ENCODE results near the gene LIPC. TPM values are rescaled to one million over a fixed set of nuclear protein-coding genes. Genes with fewer than 3 reads are reported as not detected.

The LIPC gene
- total RNA-seq, 3 donors from 2014 or later, result 2.3 to 9.3 (median 3.4) TPM

DNA sequence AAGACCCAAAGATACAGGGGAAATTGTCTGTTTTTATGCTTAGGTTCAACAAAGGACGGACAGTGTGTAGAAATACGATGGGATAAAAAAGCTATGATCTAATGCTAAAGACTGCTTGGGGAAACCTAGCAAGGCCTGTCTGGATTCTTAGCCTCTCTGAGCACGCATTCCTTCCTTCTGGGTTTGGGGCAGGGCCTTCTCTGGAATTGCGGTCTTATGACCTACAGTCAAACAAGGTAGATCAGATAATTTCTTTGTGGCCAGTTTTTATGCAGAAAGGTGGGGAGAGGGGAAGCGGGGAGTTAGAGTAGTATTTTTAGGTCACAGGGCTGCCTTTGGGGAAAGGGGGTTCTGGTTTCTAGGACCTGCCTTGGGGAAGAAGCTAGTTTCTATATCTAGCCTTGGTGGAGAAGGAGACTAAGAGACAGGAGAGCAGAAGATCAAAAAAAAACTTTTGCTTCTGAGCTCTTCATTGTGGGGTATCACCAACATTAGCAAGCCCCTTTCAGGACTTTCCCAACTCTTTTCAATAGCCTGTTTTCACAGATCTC is 39.1 kb upstream of the LIPC start:
- intact Hi-C loops (cut with DNase I, micrococcal nuclease), result no loop called here
- Histone ChIP-seq H3K9me3 (no peaks in the 10 kb centered on the region), H3K4me3 (no peak overlapping the region), H3K4me1 (ENCODE audit: low read depth) (peaks cover 5% of the 10 kb centered on the region), H3K36me3 (ENCODE audit: low read depth) (no peaks in the 10 kb centered on the region)
- TF ChIP-seq, protein P1, sequence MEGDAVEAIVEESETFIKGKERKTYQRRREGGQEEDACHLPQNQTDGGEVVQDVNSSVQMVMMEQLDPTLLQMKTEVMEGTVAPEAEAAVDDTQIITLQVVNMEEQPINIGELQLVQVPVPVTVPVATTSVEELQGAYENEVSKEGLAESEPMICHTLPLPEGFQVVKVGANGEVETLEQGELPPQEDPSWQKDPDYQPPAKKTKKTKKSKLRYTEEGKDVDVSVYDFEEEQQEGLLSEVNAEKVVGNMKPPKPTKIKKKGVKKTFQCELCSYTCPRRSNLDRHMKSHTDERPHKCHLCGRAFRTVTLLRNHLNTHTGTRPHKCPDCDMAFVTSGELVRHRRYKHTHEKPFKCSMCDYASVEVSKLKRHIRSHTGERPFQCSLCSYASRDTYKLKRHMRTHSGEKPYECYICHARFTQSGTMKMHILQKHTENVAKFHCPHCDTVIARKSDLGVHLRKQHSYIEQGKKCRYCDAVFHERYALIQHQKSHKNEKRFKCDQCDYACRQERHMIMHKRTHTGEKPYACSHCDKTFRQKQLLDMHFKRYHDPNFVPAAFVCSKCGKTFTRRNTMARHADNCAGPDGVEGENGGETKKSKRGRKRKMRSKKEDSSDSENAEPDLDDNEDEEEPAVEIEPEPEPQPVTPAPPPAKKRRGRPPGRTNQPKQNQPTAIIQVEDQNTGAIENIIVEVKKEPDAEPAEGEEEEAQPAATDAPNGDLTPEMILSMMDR (IDR thresholded peaks at IDR 0.05), result no peak
- ATAC-seq (peak; percentile 62), DNase-seq (peak in 1 of 3 donors; percentile 17)

DNA sequence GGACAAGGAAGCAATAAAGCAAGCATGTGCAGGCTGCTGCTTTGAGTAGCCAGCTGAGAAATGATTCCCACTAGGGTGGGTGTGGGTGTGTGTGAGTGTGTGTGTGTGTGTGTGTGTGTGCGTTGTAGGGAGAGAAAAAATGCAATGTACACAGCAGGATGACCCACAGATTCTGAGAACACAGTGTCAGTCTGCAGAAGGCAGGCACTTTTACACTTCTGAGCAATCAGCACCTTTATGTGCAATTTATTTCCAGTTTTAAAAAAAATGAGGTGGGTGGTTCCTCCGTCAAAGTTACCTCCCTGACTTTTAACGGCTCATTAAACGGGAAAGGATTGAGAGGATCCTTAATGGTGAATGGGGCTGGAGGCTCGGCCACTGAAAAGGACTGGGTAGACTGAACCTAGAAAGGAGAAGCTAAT is 38.5 kb upstream of the LIPC start:
- intact Hi-C loops (cut with DNase I, micrococcal nuclease), result no loop called here
- TF ChIP-seq, protein P1 (IDR thresholded peaks at IDR 0.05), result no peak
- H3K9me3 ChIP-seq, result no peaks in the 10 kb centered on the region
- ATAC-seq (peak; percentile 96), DNase-seq (peak in 2 of 3 donors; percentile 53 to 79)
- H3K4me3 ChIP-seq, result no peak overlapping the region
- no peaks in the 10 kb centered on the region for H3K36me3 ChIP-seq (ENCODE audit: low read depth)
- H3K4me1 ChIP-seq (ENCODE audit: low read depth), result peaks cover 5% of the 10 kb centered on the region

DNA sequence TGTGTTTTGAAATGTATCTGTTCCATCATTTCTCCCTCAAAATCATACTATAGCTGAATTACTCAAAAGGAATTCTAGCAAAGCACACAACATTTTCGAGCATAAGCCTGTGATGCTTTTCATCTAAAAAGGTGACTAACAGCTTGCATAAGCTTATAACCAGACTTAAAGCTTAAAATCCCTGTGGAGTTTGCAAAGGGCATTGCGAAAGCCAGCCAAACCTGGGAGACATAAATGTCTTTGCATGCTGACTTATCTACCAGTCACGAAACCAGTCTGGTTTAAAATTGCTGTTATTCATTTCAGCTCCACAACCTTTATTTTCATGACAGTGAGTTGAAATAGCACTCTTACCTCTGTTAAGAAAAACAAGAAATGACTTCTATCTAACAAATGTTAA is 35.6 kb upstream of the LIPC start:
- TF ChIP-seq, protein P1 (IDR thresholded peaks at IDR 0.05), result no peak
- ATAC-seq (no peak), DNase-seq (no peak)
- Histone ChIP-seq H3K36me3 (ENCODE audit: low read depth) (no peaks in the 10 kb centered on the region), H3K9me3 (no peaks in the 10 kb centered on the region), H3K4me1 (ENCODE audit: low read depth) (peaks cover 5% of the 10 kb centered on the region), H3K4me3 (no peak overlapping the region)
- intact Hi-C loops (cut with DNase I, micrococcal nuclease), result no loop called here

DNA sequence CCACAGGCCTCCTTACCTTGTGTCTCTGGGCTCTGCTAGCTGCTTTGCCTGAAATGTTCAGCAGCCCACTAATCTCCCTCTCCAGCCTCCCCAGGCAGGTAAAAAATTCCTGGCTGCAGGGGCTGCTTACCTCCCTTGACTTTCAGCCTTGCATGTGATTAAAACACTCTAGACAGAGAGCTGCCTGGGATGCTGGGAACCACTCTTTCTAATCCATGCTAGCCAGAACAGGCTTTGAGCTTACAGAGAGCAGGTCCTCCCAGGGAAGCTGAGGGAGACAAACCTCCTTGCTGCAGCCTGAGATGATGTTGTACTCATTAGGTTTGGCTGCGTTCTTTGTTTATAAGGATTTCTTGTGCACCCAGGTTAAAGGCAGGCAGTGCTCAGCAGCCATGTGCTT is 33.7 kb upstream of the LIPC start:
- Histone ChIP-seq H3K4me1 (ENCODE audit: low read depth) (peaks cover 5% of the 10 kb centered on the region), H3K36me3 (ENCODE audit: low read depth) (no peaks in the 10 kb centered on the region), H3K4me3 (no peak overlapping the region), H3K9me3 (no peaks in the 10 kb centered on the region)
- intact Hi-C loops (cut with DNase I, micrococcal nuclease), result no loop called here
- DNase-seq, result no peak
- no peak for ATAC-seq
- TF ChIP-seq, protein P1 (IDR thresholded peaks at IDR 0.05), result no peak

DNA sequence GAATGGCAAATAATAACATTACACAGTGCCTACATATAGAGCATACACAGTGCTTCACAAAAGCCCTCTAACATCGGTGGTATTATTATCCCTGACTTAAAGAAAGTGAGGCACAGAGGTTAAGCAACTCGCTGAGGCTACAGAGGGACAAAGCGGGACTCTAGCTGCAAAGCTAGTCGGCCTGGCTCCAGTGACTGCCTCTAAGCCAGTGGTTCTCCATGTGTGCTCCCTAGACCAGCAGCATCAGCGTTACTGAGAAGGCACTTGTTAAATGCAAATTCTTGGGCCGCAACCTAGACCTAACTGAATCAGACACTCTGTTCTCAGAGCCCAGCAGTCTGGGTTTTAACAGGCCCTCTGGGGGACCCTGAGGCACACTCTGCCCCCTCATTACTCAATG is 33.1 kb upstream of the LIPC start:
- DNase-seq (no peak), ATAC-seq (no peak)
- intact Hi-C loops (cut with DNase I, micrococcal nuclease), result no loop called here
- Histone ChIP-seq H3K4me3 (no peak overlapping the region), H3K9me3 (no peaks in the 10 kb centered on the region), H3K36me3 (ENCODE audit: low read depth) (no peaks in the 10 kb centered on the region), H3K4me1 (ENCODE audit: low read depth) (peaks cover under 1% of the 10 kb centered on the region)
- TF ChIP-seq, protein P1 (IDR thresholded peaks at IDR 0.05), result no peak

DNA sequence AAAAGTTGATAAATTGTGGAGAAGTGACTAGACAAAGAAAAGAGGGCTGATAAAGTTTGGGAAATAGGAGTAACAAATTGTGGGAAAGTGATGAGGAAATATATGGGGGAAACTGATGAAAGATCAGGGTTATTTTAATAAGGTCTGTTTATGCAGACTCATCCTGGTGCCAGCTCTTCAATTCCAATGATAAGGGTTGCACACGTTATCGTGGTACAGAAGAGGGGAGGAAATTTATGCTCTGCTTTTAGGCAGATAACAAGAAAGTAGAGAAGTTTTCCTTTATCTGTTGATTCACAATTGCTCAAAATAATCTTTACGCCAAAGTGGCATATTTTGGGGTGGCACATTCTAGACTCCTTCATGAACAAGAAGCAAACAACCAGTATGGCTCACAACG is 32.1 kb upstream of the LIPC start:
- TF ChIP-seq, protein P1 (IDR thresholded peaks at IDR 0.05), result no peak
- Histone ChIP-seq H3K4me3 (no peak overlapping the region), H3K9me3 (no peaks in the 10 kb centered on the region), H3K36me3 (ENCODE audit: low read depth) (no peaks in the 10 kb centered on the region), H3K4me1 (ENCODE audit: low read depth) (no peaks in the 10 kb centered on the region)
- DNase-seq (no peak), ATAC-seq (no peak)
- intact Hi-C loops (cut with DNase I, micrococcal nuclease), result loop anchor here in 1 of 2 donors (10.0 kb wide), 1 partner anchor 375 kb away; no protein-coding TSS in a partner anchor
